Activated T-helper 17 cell treated with anti-CD3 and anti-CD28 coated beads, Interleukin-2, amount 50 U/mL, for 72 hours (primary cell): ENCODE measurements around the gene HJURP. TPM values are rescaled to one million over a fixed set of nuclear protein-coding genes. Genes with fewer than 3 reads are reported as not detected.

Source experiments
- ATAC-seq: fragments of 150-1000 bp; cut with Tn5 transposase; replicated peaks from 2 replicates; pipeline ENCODE4 v1.10.0; 2021; ENCODE audit warnings: mild to moderate bottlenecking, moderate library complexity
- H3K27ac Mint-ChIP-seq: one replicate; pipeline ENCODE4 v1.8.0; 2022; ENCODE audit warnings: mixed read lengths
- H3K27me3 Mint-ChIP-seq: one replicate; pipeline ENCODE4 v1.8.0; 2022; ENCODE audit warnings: mixed read lengths
- H3K36me3 Mint-ChIP-seq: one replicate; pipeline ENCODE4 v1.8.0; 2022; ENCODE audit warnings: low read depth, mild to moderate bottlenecking, mixed read lengths
- H3K4me1 Mint-ChIP-seq: one replicate; pipeline ENCODE4 v1.8.0; 2022; ENCODE audit warnings: mixed read lengths
- H3K4me3 Mint-ChIP-seq: one replicate; pipeline ENCODE4 v1.8.0; 2022; ENCODE audit warnings: mild to moderate bottlenecking, mixed read lengths
- H3K9me3 Mint-ChIP-seq: one replicate; pipeline ENCODE4 v1.8.0; 2022; ENCODE audit warnings: mixed read lengths
- total RNA-seq, 2 donors: library from RNA; stranded (reverse); gene quantifications; one replicate each; pipeline ENCODE4 v1.2.3, GENCODE V29; 2022

Gene HJURP
- total RNA-seq, 2 donors from 2014 or later: 90.4 to 147 TPM

DNA sequence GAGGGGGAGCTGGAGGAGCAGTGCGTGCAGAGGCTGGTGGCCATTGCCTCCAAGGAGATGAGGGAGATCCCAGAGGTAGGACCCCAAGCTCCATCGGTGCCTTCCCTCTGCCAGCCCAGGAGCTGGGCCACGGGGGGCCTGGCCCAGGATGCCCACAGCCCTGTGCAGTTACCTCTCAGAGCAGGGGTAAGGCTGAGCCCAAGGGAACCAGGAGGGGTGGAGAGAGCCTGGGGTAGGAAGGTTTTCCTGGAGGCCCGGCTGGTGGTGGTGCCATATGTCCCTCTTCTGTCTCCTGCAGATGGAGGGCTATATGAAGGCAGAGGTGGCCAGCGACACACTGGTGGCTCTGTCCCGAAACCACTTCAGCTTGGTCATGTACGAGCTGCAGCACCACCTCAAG lies 64.8 kb downstream of the HJURP start:
- H3K27me3 Mint-ChIP-seq: peaks cover 6% of the 10 kb centered on the region
- no peak for ATAC-seq
- H3K27ac Mint-ChIP-seq: no peak overlapping the region
- peaks cover 5% of the 10 kb centered on the region for H3K9me3 Mint-ChIP-seq
- no peaks in the 10 kb centered on the region for H3K4me1 Mint-ChIP-seq
- no peak overlapping the region for H3K4me3 Mint-ChIP-seq
- no peaks in the 10 kb centered on the region for H3K36me3 Mint-ChIP-seq

Other genes starting within 250 kb of the HJURP start
- gene UGT1A8, start 236.9 kb downstream of the HJURP start, total RNA-seq: under 1 TPM in 1 of 2 donors, not detected in 1; 0.42 TPM
- gene UGT1A10, start 218.1 kb downstream of the HJURP start, total RNA-seq: under 1 TPM in 1 of 2 donors, not detected in 1; 0.16 TPM
- under 1 TPM in 1 of 2 donors, not detected in 1; 0.19 TPM for gene UGT1A9, start 182.6 kb downstream of the HJURP start, total RNA-seq
- not detected for gene UGT1A7, start 172.6 kb downstream of the HJURP start, total RNA-seq
- not detected for gene UGT1A6, start 161.6 kb downstream of the HJURP start, total RNA-seq
- not detected for gene UGT1A5, start 141.6 kb downstream of the HJURP start, total RNA-seq
- not detected for gene UGT1A4, start 135.8 kb downstream of the HJURP start, total RNA-seq
- gene UGT1A3, start 125.5 kb downstream of the HJURP start, total RNA-seq: not detected
- not detected for gene UGT1A1, start 94.3 kb downstream of the HJURP start, total RNA-seq
- gene MROH2A, start 76.2 kb downstream of the HJURP start, total RNA-seq: not detected
- under 1 TPM in 1 of 2 donors, not detected in 1; 0.21 TPM for gene TRPM8, start 62.8 kb upstream of the HJURP start, total RNA-seq
- not detected for gene SPP2, start 196.2 kb upstream of the HJURP start, total RNA-seq